Measurements from ENCODE around the gene MAPK10.

MAPK10 gene

GRCh38 chr4:86261636-86262035, 98.2 kb downstream of the MAPK10 start:
- Histone ChIP-seq H3K27me3 (ENCODE audit: control insufficient read depth in 2 of 2, insufficient read depth in 2 of 2, low read length in 2 of 2) (no peaks in the 10 kb centered on the region), H3K27ac (ENCODE audit: low read depth in 2 of 2, low read length in 2 of 2) (no peak overlapping the region), H3K9ac (ENCODE audit: low read depth in 1 of 2, low read length in 2 of 2) (no peak overlapping the region), H3K4me1 (ENCODE audit: control insufficient read depth in 2 of 2, insufficient read depth in 2 of 2, low read length in 2 of 2) (no peaks in the 10 kb centered on the region), H3K4me3 (ENCODE audit: low read length in 2 of 2) (no peak overlapping the region), H3K36me3 (ENCODE audit: control insufficient read depth in 2 of 2, insufficient read depth in 2 of 2, low read length in 2 of 2) (no peaks in the 10 kb centered on the region), H3K9me3 (ENCODE audit: control insufficient read depth in 2 of 2, low read length in 2 of 2) (no peaks in the 10 kb centered on the region)

- Histone ChIP-seq H3K27ac (ENCODE audit: low read depth in 2 of 2, low read length in 2 of 2) (no peak overlapping the region), H3K9ac (ENCODE audit: low read depth in 1 of 2, low read length in 2 of 2) (no peak overlapping the region), H3K4me3 (ENCODE audit: low read length in 2 of 2) (no peak overlapping the region), H3K9me3 (ENCODE audit: control insufficient read depth in 2 of 2, low read length in 2 of 2) (no peaks in the 10 kb centered on the region), H3K36me3 (ENCODE audit: control insufficient read depth in 2 of 2, insufficient read depth in 2 of 2, low read length in 2 of 2) (no peaks in the 10 kb centered on the region), H3K4me1 (ENCODE audit: control insufficient read depth in 2 of 2, insufficient read depth in 2 of 2, low read length in 2 of 2) (no peaks in the 10 kb centered on the region), H3K27me3 (ENCODE audit: control insufficient read depth in 2 of 2, insufficient read depth in 2 of 2, low read length in 2 of 2) (no peaks in the 10 kb centered on the region)
Measured at GRCh38 chr4:86256086-86256485, 103.8 kb downstream of the MAPK10 start.

GRCh38 chr4:86250619-86251018, 109.2 kb downstream of the MAPK10 start:
- no peak overlapping the region for H3K27ac ChIP-seq (ENCODE audit: low read depth in 2 of 2, low read length in 2 of 2)
- no peaks in the 10 kb centered on the region for H3K36me3 ChIP-seq (ENCODE audit: control insufficient read depth in 2 of 2, insufficient read depth in 2 of 2, low read length in 2 of 2)
- H3K9me3 ChIP-seq (ENCODE audit: control insufficient read depth in 2 of 2, low read length in 2 of 2) = no peaks in the 10 kb centered on the region
- H3K4me3 ChIP-seq (ENCODE audit: low read length in 2 of 2) = no peak overlapping the region
- H3K9ac ChIP-seq (ENCODE audit: low read depth in 1 of 2, low read length in 2 of 2) = no peak overlapping the region
- no peaks in the 10 kb centered on the region for H3K4me1 ChIP-seq (ENCODE audit: control insufficient read depth in 2 of 2, insufficient read depth in 2 of 2, low read length in 2 of 2)
- no peaks in the 10 kb centered on the region for H3K27me3 ChIP-seq (ENCODE audit: control insufficient read depth in 2 of 2, insufficient read depth in 2 of 2, low read length in 2 of 2)

GRCh38 chr4:86250006-86250405, 109.8 kb downstream of the MAPK10 start:
- H3K27ac ChIP-seq (ENCODE audit: low read depth in 2 of 2, low read length in 2 of 2) = no peak overlapping the region
- no peak overlapping the region for H3K4me3 ChIP-seq (ENCODE audit: low read length in 2 of 2)
- H3K9ac ChIP-seq (ENCODE audit: low read depth in 1 of 2, low read length in 2 of 2) = no peak overlapping the region
- H3K27me3 ChIP-seq (ENCODE audit: control insufficient read depth in 2 of 2, insufficient read depth in 2 of 2, low read length in 2 of 2) = no peaks in the 10 kb centered on the region
- H3K4me1 ChIP-seq (ENCODE audit: control insufficient read depth in 2 of 2, insufficient read depth in 2 of 2, low read length in 2 of 2) = no peaks in the 10 kb centered on the region
- no peaks in the 10 kb centered on the region for H3K9me3 ChIP-seq (ENCODE audit: control insufficient read depth in 2 of 2, low read length in 2 of 2)
- H3K36me3 ChIP-seq (ENCODE audit: control insufficient read depth in 2 of 2, insufficient read depth in 2 of 2, low read length in 2 of 2) = no peaks in the 10 kb centered on the region

- no peaks in the 10 kb centered on the region for H3K9me3 ChIP-seq (ENCODE audit: control insufficient read depth in 2 of 2, low read length in 2 of 2)
- no peak overlapping the region for H3K4me3 ChIP-seq (ENCODE audit: low read length in 2 of 2)
- H3K27me3 ChIP-seq (ENCODE audit: control insufficient read depth in 2 of 2, insufficient read depth in 2 of 2, low read length in 2 of 2) = no peaks in the 10 kb centered on the region
- no peak overlapping the region for H3K9ac ChIP-seq (ENCODE audit: low read depth in 1 of 2, low read length in 2 of 2)
- H3K36me3 ChIP-seq (ENCODE audit: control insufficient read depth in 2 of 2, insufficient read depth in 2 of 2, low read length in 2 of 2) = no peaks in the 10 kb centered on the region
- no peak overlapping the region for H3K27ac ChIP-seq (ENCODE audit: low read depth in 2 of 2, low read length in 2 of 2)
- no peaks in the 10 kb centered on the region for H3K4me1 ChIP-seq (ENCODE audit: control insufficient read depth in 2 of 2, insufficient read depth in 2 of 2, low read length in 2 of 2)
Measured at GRCh38 chr4:86249074-86249473, 110.8 kb downstream of the MAPK10 start.

- Histone ChIP-seq H3K27ac (ENCODE audit: low read depth in 2 of 2, low read length in 2 of 2) (no peak overlapping the region), H3K36me3 (ENCODE audit: control insufficient read depth in 2 of 2, insufficient read depth in 2 of 2, low read length in 2 of 2) (no peaks in the 10 kb centered on the region), H3K4me1 (ENCODE audit: control insufficient read depth in 2 of 2, insufficient read depth in 2 of 2, low read length in 2 of 2) (no peaks in the 10 kb centered on the region), H3K9me3 (ENCODE audit: control insufficient read depth in 2 of 2, low read length in 2 of 2) (no peaks in the 10 kb centered on the region), H3K27me3 (ENCODE audit: control insufficient read depth in 2 of 2, insufficient read depth in 2 of 2, low read length in 2 of 2) (no peaks in the 10 kb centered on the region), H3K9ac (ENCODE audit: low read depth in 1 of 2, low read length in 2 of 2) (no peak overlapping the region), H3K4me3 (ENCODE audit: low read length in 2 of 2) (no peak overlapping the region)
Measured at GRCh38 chr4:86247906-86248305, 111.9 kb downstream of the MAPK10 start.

- Histone ChIP-seq H3K4me3 (ENCODE audit: low read length in 2 of 2) (no peak overlapping the region), H3K9ac (ENCODE audit: low read depth in 1 of 2, low read length in 2 of 2) (no peak overlapping the region), H3K27ac (ENCODE audit: low read depth in 2 of 2, low read length in 2 of 2) (no peak overlapping the region), H3K4me1 (ENCODE audit: control insufficient read depth in 2 of 2, insufficient read depth in 2 of 2, low read length in 2 of 2) (no peaks in the 10 kb centered on the region), H3K27me3 (ENCODE audit: control insufficient read depth in 2 of 2, insufficient read depth in 2 of 2, low read length in 2 of 2) (no peaks in the 10 kb centered on the region), H3K9me3 (ENCODE audit: control insufficient read depth in 2 of 2, low read length in 2 of 2) (no peaks in the 10 kb centered on the region), H3K36me3 (ENCODE audit: control insufficient read depth in 2 of 2, insufficient read depth in 2 of 2, low read length in 2 of 2) (no peaks in the 10 kb centered on the region)
Measured at GRCh38 chr4:86247320-86247719, 112.5 kb downstream of the MAPK10 start.

- Histone ChIP-seq H3K9ac (ENCODE audit: low read depth in 1 of 2, low read length in 2 of 2) (no peak overlapping the region), H3K27ac (ENCODE audit: low read depth in 2 of 2, low read length in 2 of 2) (no peak overlapping the region), H3K27me3 (ENCODE audit: control insufficient read depth in 2 of 2, insufficient read depth in 2 of 2, low read length in 2 of 2) (no peaks in the 10 kb centered on the region), H3K4me1 (ENCODE audit: control insufficient read depth in 2 of 2, insufficient read depth in 2 of 2, low read length in 2 of 2) (no peaks in the 10 kb centered on the region), H3K4me3 (ENCODE audit: low read length in 2 of 2) (no peak overlapping the region), H3K36me3 (ENCODE audit: control insufficient read depth in 2 of 2, insufficient read depth in 2 of 2, low read length in 2 of 2) (no peaks in the 10 kb centered on the region), H3K9me3 (ENCODE audit: control insufficient read depth in 2 of 2, low read length in 2 of 2) (no peaks in the 10 kb centered on the region)
Measured at GRCh38 chr4:86243750-86244149, 116.1 kb downstream of the MAPK10 start.

- Histone ChIP-seq H3K27me3 (ENCODE audit: control insufficient read depth in 2 of 2, insufficient read depth in 2 of 2, low read length in 2 of 2) (no peaks in the 10 kb centered on the region), H3K9me3 (ENCODE audit: control insufficient read depth in 2 of 2, low read length in 2 of 2) (no peaks in the 10 kb centered on the region), H3K9ac (ENCODE audit: low read depth in 1 of 2, low read length in 2 of 2) (no peak overlapping the region), H3K36me3 (ENCODE audit: control insufficient read depth in 2 of 2, insufficient read depth in 2 of 2, low read length in 2 of 2) (no peaks in the 10 kb centered on the region), H3K4me3 (ENCODE audit: low read length in 2 of 2) (no peak overlapping the region), H3K27ac (ENCODE audit: low read depth in 2 of 2, low read length in 2 of 2) (no peak overlapping the region), H3K4me1 (ENCODE audit: control insufficient read depth in 2 of 2, insufficient read depth in 2 of 2, low read length in 2 of 2) (no peaks in the 10 kb centered on the region)
Measured at GRCh38 chr4:86242677-86243076, 117.2 kb downstream of the MAPK10 start.

- H3K4me3 ChIP-seq (ENCODE audit: low read length in 2 of 2) = no peak overlapping the region
- H3K9me3 ChIP-seq (ENCODE audit: control insufficient read depth in 2 of 2, low read length in 2 of 2) = no peaks in the 10 kb centered on the region
- no peaks in the 10 kb centered on the region for H3K36me3 ChIP-seq (ENCODE audit: control insufficient read depth in 2 of 2, insufficient read depth in 2 of 2, low read length in 2 of 2)
- H3K9ac ChIP-seq (ENCODE audit: low read depth in 1 of 2, low read length in 2 of 2) = no peak overlapping the region
- no peak overlapping the region for H3K27ac ChIP-seq (ENCODE audit: low read depth in 2 of 2, low read length in 2 of 2)
- H3K27me3 ChIP-seq (ENCODE audit: control insufficient read depth in 2 of 2, insufficient read depth in 2 of 2, low read length in 2 of 2) = no peaks in the 10 kb centered on the region
- no peaks in the 10 kb centered on the region for H3K4me1 ChIP-seq (ENCODE audit: control insufficient read depth in 2 of 2, insufficient read depth in 2 of 2, low read length in 2 of 2)
Measured at GRCh38 chr4:86235549-86235948, 124.3 kb downstream of the MAPK10 start.

GRCh38 chr4:86233681-86234080, 126.2 kb downstream of the MAPK10 start:
- H3K4me3 ChIP-seq (ENCODE audit: low read length in 2 of 2) = no peak overlapping the region
- no peak overlapping the region for H3K27ac ChIP-seq (ENCODE audit: low read depth in 2 of 2, low read length in 2 of 2)
- no peak overlapping the region for H3K9ac ChIP-seq (ENCODE audit: low read depth in 1 of 2, low read length in 2 of 2)
- no peaks in the 10 kb centered on the region for H3K4me1 ChIP-seq (ENCODE audit: control insufficient read depth in 2 of 2, insufficient read depth in 2 of 2, low read length in 2 of 2)
- no peaks in the 10 kb centered on the region for H3K9me3 ChIP-seq (ENCODE audit: control insufficient read depth in 2 of 2, low read length in 2 of 2)
- no peaks in the 10 kb centered on the region for H3K27me3 ChIP-seq (ENCODE audit: control insufficient read depth in 2 of 2, insufficient read depth in 2 of 2, low read length in 2 of 2)
- no peaks in the 10 kb centered on the region for H3K36me3 ChIP-seq (ENCODE audit: control insufficient read depth in 2 of 2, insufficient read depth in 2 of 2, low read length in 2 of 2)

Data from mucosa of rectum (tissue), 2 donors.